Astrocyte (in vitro differentiated cells and primary cell): ENCODE measurements around the gene ZBTB24. TPM values are rescaled to one million over a fixed set of nuclear protein-coding genes. Genes with fewer than 3 reads are reported as not detected.

Source experiments
- DNase-seq: peaks from one replicate; pipeline ENCODE4 v3.0.0-alpha.2; 2010; ENCODE audit warnings: low read depth
- FAIRE-seq: peaks from 2 replicates; lab custom pipeline; 2011; peaks lifted over from hg19 to GRCh38; lab: Jason Lieb, UNC
- H2AFZ ChIP-seq: 2 replicates; pipeline ENCODE4 v1.6.0; 2012; ENCODE audit warnings: low read depth, low read length, inconsistent platforms
- H3K27ac ChIP-seq: 2 replicates; pipeline ENCODE4 v1.5.1; 2011; ENCODE audit warnings: low read depth, low read length, inconsistent platforms
- H3K27me3 ChIP-seq: 2 replicates; pipeline ENCODE4 v1.6.0; 2011; ENCODE audit warnings: low read length, inconsistent platforms; ENCODE audit not compliant: insufficient read depth
- H3K36me3 ChIP-seq: 2 replicates; pipeline ENCODE4 v1.5.1; 2011; ENCODE audit warnings: low read length, inconsistent platforms; ENCODE audit not compliant: insufficient read depth
- H3K4me1 ChIP-seq: 2 replicates; pipeline ENCODE4 v1.5.1; 2011; ENCODE audit warnings: low read length, inconsistent platforms; ENCODE audit not compliant: insufficient read depth
- H3K4me2 ChIP-seq: 2 replicates; pipeline ENCODE4 v1.6.0; 2012; ENCODE audit warnings: low read length, inconsistent platforms
- H3K4me3 ChIP-seq: 2 replicates; pipeline ENCODE4 v1.5.1; 2011; ENCODE audit warnings: low read depth, mild to moderate bottlenecking, low read length, inconsistent platforms; ENCODE audit not compliant: insufficient read depth
- H3K79me2 ChIP-seq: 2 replicates; pipeline ENCODE4 v1.6.0; 2012; ENCODE audit warnings: mild to moderate bottlenecking, low read length, inconsistent platforms; ENCODE audit not compliant: insufficient read depth
- H3K9ac ChIP-seq: 2 replicates; pipeline ENCODE4 v1.6.0; 2012; ENCODE audit warnings: mild to moderate bottlenecking, low read length, inconsistent platforms
- H3K9me3 ChIP-seq: 2 replicates; pipeline ENCODE4 v1.5.1; 2012; ENCODE audit warnings: low read depth, mild to moderate bottlenecking, low read length, inconsistent platforms; ENCODE audit not compliant: insufficient read depth
- H4K20me1 ChIP-seq: 2 replicates; pipeline ENCODE4 v1.6.0; 2012; ENCODE audit warnings: low read length, inconsistent platforms; ENCODE audit not compliant: insufficient read depth
- H3K27ac Mint-ChIP-seq: one replicate; pipeline ENCODE4 v1.8.0; 2021; ENCODE audit warnings: mild to moderate bottlenecking, mixed read lengths; ENCODE audit not compliant: unreplicated experiment
- H3K27me3 Mint-ChIP-seq: one replicate; pipeline ENCODE4 v1.8.0; 2021; ENCODE audit warnings: low read depth, mixed read lengths; ENCODE audit not compliant: unreplicated experiment
- H3K36me3 Mint-ChIP-seq: one replicate; pipeline ENCODE4 v1.8.0; 2021; ENCODE audit warnings: low read depth, mixed read lengths; ENCODE audit not compliant: unreplicated experiment
- H3K4me1 Mint-ChIP-seq: one replicate; pipeline ENCODE4 v1.8.0; 2021; ENCODE audit warnings: low read depth, mixed read lengths; ENCODE audit not compliant: unreplicated experiment
- H3K4me3 Mint-ChIP-seq: one replicate; pipeline ENCODE4 v1.8.0; 2021; ENCODE audit warnings: mild to moderate bottlenecking, moderate library complexity, mixed read lengths; ENCODE audit not compliant: unreplicated experiment
- H3K9me3 Mint-ChIP-seq: one replicate; pipeline ENCODE4 v1.8.0; 2021; ENCODE audit warnings: mild to moderate bottlenecking, mixed read lengths; ENCODE audit not compliant: unreplicated experiment
- CTCF ChIP-seq: IDR thresholded peaks from 2 replicates; pipeline ENCODE4 v1.5.1; 2011; ENCODE audit warnings: low read depth, mild to moderate bottlenecking, inconsistent platforms, low read length, moderate library complexity; ENCODE audit not compliant: insufficient read depth
- EZH2 ChIP-seq: IDR thresholded peaks from 2 replicates; pipeline ENCODE4 v1.6.1; 2012; ENCODE audit warnings: mild to moderate bottlenecking, low read length, inconsistent platforms; ENCODE audit not compliant: insufficient read depth
- total RNA-seq: library from RNA; stranded (reverse); gene quantifications from 2 replicates; pipeline ENCODE4 v1.2.1, GENCODE V29; 2021

Gene ZBTB24
- total RNA-seq, 1 donor from 2014 or later: 9.3 TPM

- H3K4me1 Mint-ChIP-seq: no peaks in the 10 kb centered on the region
- no peaks in the 10 kb centered on the region for H3K4me1 ChIP-seq
- no peak overlapping the region for H3K4me2 ChIP-seq
- H3K27ac Mint-ChIP-seq: no peak overlapping the region
- H3K4me3 ChIP-seq: no peak overlapping the region
- H4K20me1 ChIP-seq: no peaks in the 10 kb centered on the region
- no peak overlapping the region for H3K27ac ChIP-seq
- no peaks in the 10 kb centered on the region for H3K9me3 ChIP-seq
- FAIRE-seq: no peak
- H3K9me3 Mint-ChIP-seq: no peaks in the 10 kb centered on the region
- H3K27me3 ChIP-seq: no peaks in the 10 kb centered on the region
- no peak overlapping the region for H3K4me3 Mint-ChIP-seq
- no peak overlapping the region for H3K9ac ChIP-seq
- DNase-seq: peak; percentile 45
- peak; percentile 72 for TF ChIP-seq CTCF
- TF ChIP-seq EZH2: no peak
- H3K79me2 ChIP-seq: no peaks in the 10 kb centered on the region
- H2AFZ ChIP-seq: peak overlapping the region; percentile 49
- no peaks in the 10 kb centered on the region for H3K27me3 Mint-ChIP-seq
- H3K36me3 ChIP-seq: no peaks in the 10 kb centered on the region
- no peaks in the 10 kb centered on the region for H3K36me3 Mint-ChIP-seq
Measured at GRCh38 chr6:109526905-109527628, 44.0 kb upstream of the ZBTB24 start.

GRCh38 chr6:109524129-109524528 is 41.1 kb upstream of the ZBTB24 start:
- H3K36me3 ChIP-seq: no peaks in the 10 kb centered on the region
- Mint-ChIP-seq H3K4me3 (no peak overlapping the region), H3K4me1 (no peaks in the 10 kb centered on the region), H3K27me3 (no peaks in the 10 kb centered on the region), H3K36me3 (no peaks in the 10 kb centered on the region), H3K9me3 (no peaks in the 10 kb centered on the region), H3K27ac (no peak overlapping the region)
- no peaks in the 10 kb centered on the region for H3K4me1 ChIP-seq
- H2AFZ ChIP-seq: no peak overlapping the region
- no peaks in the 10 kb centered on the region for H3K9me3 ChIP-seq
- H4K20me1 ChIP-seq: no peaks in the 10 kb centered on the region
- no peak overlapping the region for H3K27ac ChIP-seq
- DNase-seq (no peak), FAIRE-seq (no peak)
- TF ChIP-seq CTCF: no peak
- TF ChIP-seq EZH2: no peak
- H3K27me3 ChIP-seq: no peaks in the 10 kb centered on the region
- H3K4me2 ChIP-seq: no peak overlapping the region
- H3K79me2 ChIP-seq: no peaks in the 10 kb centered on the region
- H3K9ac ChIP-seq: no peak overlapping the region
- no peak overlapping the region for H3K4me3 ChIP-seq

GRCh38 chr6:109523478-109523877 is 40.5 kb upstream of the ZBTB24 start:
- H3K27ac ChIP-seq: no peak overlapping the region
- Mint-ChIP-seq H3K4me1 (no peaks in the 10 kb centered on the region), H3K27me3 (no peaks in the 10 kb centered on the region), H3K9me3 (no peaks in the 10 kb centered on the region), H3K36me3 (no peaks in the 10 kb centered on the region), H3K4me3 (no peak overlapping the region), H3K27ac (no peak overlapping the region)
- H3K27me3 ChIP-seq: no peaks in the 10 kb centered on the region
- no peak overlapping the region for H3K9ac ChIP-seq
- FAIRE-seq: no peak
- H2AFZ ChIP-seq: no peak overlapping the region
- TF ChIP-seq CTCF: no peak
- H3K4me1 ChIP-seq: no peaks in the 10 kb centered on the region
- peak; percentile 66 for DNase-seq
- H3K36me3 ChIP-seq: no peaks in the 10 kb centered on the region
- no peak overlapping the region for H3K4me2 ChIP-seq
- H3K9me3 ChIP-seq: no peaks in the 10 kb centered on the region
- no peak overlapping the region for H3K4me3 ChIP-seq
- H3K79me2 ChIP-seq: no peaks in the 10 kb centered on the region
- no peaks in the 10 kb centered on the region for H4K20me1 ChIP-seq
